Stimulated activated naive CD8-positive, alpha-beta T cell treated with anti-CD3 and anti-CD28 coated beads, Interleukin-15, amount 100 ng/mL, for 72 hours (primary cell): ENCODE data around the gene CLEC4D.
"Not testable (repeated sequence)": the region's sequence is repeated elsewhere in the genome, so short reads cannot be mapped to it uniquely, and the experiment has no call there.

Experiments
- ATAC-seq: fragments of 150-1000 bp; cut with Tn5 transposase; 2 replicates; pipeline ENCODE4 v1.10.0; 2021; ENCODE audit warnings: mild to moderate bottlenecking, moderate library complexity
- DNase-seq, 2 donors: peaks; one replicate each; pipeline ENCODE4 v3.0.0; 2021 to 2022
- H3K27ac Mint-ChIP-seq, 2 donors: one replicate each; pipeline ENCODE4 v1.8.0; 2022; ENCODE audit warnings: mild to moderate bottlenecking in 2 of 2, mixed read lengths in 2 of 2, moderate library complexity in 2 of 2
- H3K27me3 Mint-ChIP-seq: one replicate; pipeline ENCODE4 v1.8.0; 2022; ENCODE audit warnings: mixed read lengths
- H3K4me1 Mint-ChIP-seq: one replicate; pipeline ENCODE4 v1.8.0; 2022; ENCODE audit warnings: mild to moderate bottlenecking, mixed read lengths
- H3K4me3 Mint-ChIP-seq, 2 donors: one replicate each; pipeline ENCODE4 v1.8.0; 2022; ENCODE audit warnings: mild to moderate bottlenecking in 2 of 2, mixed read lengths in 2 of 2, moderate library complexity in 1 of 2
- H3K9me3 Mint-ChIP-seq, 2 donors: one replicate each; pipeline ENCODE4 v1.8.0; 2022; ENCODE audit warnings: mixed read lengths in 2 of 2

CLEC4D gene

GRCh38 chr12:8554451-8555195 is 41.3 kb downstream of the CLEC4D start:
- DNase-seq (no peak), ATAC-seq (no peak)

DNA sequence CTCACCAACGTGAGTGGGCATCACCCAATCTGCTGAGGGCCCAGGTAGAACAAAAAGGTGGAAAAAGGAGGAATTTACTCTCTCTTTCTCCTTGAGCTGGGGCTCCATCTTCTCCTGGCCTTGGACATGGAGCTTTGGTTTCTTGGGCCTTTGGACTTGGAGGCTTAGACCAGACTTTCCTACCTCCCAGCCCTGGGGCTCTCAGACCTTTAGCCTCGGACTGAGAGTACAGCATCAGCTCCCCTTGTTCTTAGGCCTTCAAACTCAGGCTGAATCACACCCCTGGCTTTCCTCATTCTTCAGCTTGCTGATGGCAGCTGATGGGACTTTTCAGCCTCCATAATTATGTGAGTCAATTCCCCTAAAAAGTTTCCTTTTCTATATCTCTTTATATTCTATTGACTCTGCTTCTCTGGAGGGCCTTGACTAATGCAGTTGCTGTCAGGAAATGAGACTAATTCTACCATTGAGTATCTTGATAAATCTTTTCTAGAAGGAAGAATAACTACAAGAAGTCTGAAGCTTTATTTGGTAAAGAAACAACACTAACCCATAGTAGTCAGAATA is 43.3 kb downstream of the CLEC4D start:
- no peaks in the 10 kb centered on the region for H3K9me3 Mint-ChIP-seq
- H3K4me3 Mint-ChIP-seq, result no peak overlapping the region
- peaks cover 5% of the 10 kb centered on the region for H3K4me1 Mint-ChIP-seq
- H3K27me3 Mint-ChIP-seq, result no peaks in the 10 kb centered on the region
- peak; percentile 58 for ATAC-seq
- no peak for DNase-seq
- no peak overlapping the region for H3K27ac Mint-ChIP-seq

More at GRCh38 chr12:8554451-8555195, 41.3 kb downstream of the CLEC4D start:
- no peaks in the 10 kb centered on the region for H3K9me3 Mint-ChIP-seq
- no peak overlapping the region for H3K4me3 Mint-ChIP-seq
- H3K4me1 Mint-ChIP-seq, result peaks cover 5% of the 10 kb centered on the region
- no peak overlapping the region for H3K27ac Mint-ChIP-seq
- H3K27me3 Mint-ChIP-seq, result no peaks in the 10 kb centered on the region

DNA sequence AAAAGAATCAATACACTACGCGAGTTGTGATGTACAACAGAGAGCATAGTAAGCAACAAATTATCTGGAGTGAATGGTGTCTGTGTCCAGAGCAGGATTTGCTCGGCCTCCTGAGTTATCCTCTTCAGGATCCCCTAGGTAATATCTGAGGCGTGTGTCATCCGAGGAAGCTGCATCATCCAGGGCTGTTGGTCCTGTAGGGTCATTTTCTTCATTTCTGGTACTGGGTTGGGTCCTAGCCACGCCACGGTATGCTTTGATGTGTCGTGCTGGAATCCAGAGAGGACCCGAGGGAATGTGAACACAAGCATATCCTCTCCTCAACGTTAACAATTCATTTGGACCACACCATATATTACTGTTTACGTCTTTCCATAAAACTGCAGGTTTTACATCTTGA is 46.4 kb downstream of the CLEC4D start:
- peaks cover 0 to 10% of the 10 kb centered on the region in 2 donors for H3K9me3 Mint-ChIP-seq
- ATAC-seq (no peak), DNase-seq (no peak)
- H3K4me1 Mint-ChIP-seq, result peaks cover 5% of the 10 kb centered on the region
- no peak overlapping the region for H3K4me3 Mint-ChIP-seq
- H3K27me3 Mint-ChIP-seq, result no peaks in the 10 kb centered on the region
- H3K27ac Mint-ChIP-seq, result no peak overlapping the region

DNA sequence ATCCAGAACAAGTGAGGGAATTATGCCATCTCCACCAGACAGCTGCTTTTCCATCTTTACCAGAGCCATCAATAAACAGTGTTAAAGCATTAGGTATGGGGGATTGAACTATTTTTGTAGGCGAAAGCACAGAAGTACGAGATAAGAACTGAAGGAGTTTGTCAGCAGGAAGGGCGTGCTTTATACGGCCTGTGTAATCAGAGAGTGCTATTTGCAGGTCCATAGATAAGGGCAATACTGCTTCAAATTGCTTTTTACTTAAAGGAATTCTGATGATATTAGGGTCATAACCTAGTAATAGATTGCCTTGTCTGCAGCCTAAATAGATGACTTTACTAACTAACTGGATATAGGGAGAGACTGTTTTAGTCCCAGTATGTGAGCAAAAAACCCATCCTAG is 47.7 kb downstream of the CLEC4D start:
- Mint-ChIP-seq H3K27ac (peak overlapping the region in 1 of 2 donors; percentile 60), H3K27me3 (no peaks in the 10 kb centered on the region), H3K4me3 (no peak overlapping the region), H3K4me1 (peaks cover 5% of the 10 kb centered on the region), H3K9me3 (peaks cover 0 to 10% of the 10 kb centered on the region in 2 donors)
- no peak for DNase-seq
- no peak for ATAC-seq

- Mint-ChIP-seq H3K4me1 (no peaks in the 10 kb centered on the region), H3K27ac (no peak overlapping the region), H3K4me3 (no peak overlapping the region), H3K9me3 (peaks cover 0 to 16% of the 10 kb centered on the region in 2 donors), H3K27me3 (no peaks in the 10 kb centered on the region)
- DNase-seq (no peak), ATAC-seq (no peak)
Measured at GRCh38 chr12:8562310-8562709, 49.0 kb downstream of the CLEC4D start.

GRCh38 chr12:8563356-8563755 is 50.1 kb downstream of the CLEC4D start:
- no peaks in the 10 kb centered on the region for H3K4me1 Mint-ChIP-seq

DNA sequence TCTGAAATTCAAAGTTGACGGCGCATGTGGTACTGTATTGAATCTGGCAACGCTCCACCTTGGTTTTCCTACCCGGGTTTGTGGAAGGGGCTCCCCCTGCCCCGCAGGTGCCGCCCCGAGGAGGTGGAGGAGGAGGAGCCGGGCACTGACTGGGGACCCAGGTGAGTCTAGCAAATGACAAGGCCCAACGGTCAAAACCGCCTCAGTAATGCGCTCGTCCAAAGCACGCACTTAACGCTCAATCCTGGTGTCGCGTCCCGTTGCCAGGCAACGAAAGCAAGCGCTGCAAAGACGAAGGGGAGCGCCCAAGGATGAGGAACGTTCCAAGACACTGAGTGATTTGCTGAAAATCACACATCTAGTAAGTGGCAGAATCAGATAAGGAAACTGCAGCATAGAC is 51.4 kb downstream of the CLEC4D start:
- ATAC-seq, result no peak
- no peaks in the 10 kb centered on the region for H3K27me3 Mint-ChIP-seq
- H3K4me3 Mint-ChIP-seq, result no peak overlapping the region
- peaks cover 5 to 19% of the 10 kb centered on the region in 2 donors for H3K9me3 Mint-ChIP-seq
- H3K27ac Mint-ChIP-seq, result no peak overlapping the region
- DNase-seq, result no peak
- H3K4me1 Mint-ChIP-seq, result no peaks in the 10 kb centered on the region

More at GRCh38 chr12:8563356-8563755, 50.1 kb downstream of the CLEC4D start:
- DNase-seq (no peak), ATAC-seq (no peak)
- H3K27ac Mint-ChIP-seq, result no peak overlapping the region
- no peaks in the 10 kb centered on the region for H3K27me3 Mint-ChIP-seq
- no peak overlapping the region for H3K4me3 Mint-ChIP-seq
- peaks cover under 1 to 19% of the 10 kb centered on the region in 2 donors for H3K9me3 Mint-ChIP-seq

GRCh38 chr12:8566052-8566451 is 52.7 kb downstream of the CLEC4D start:
- not testable (repeated sequence) for H3K4me1 Mint-ChIP-seq, H3K27me3 Mint-ChIP-seq, H3K27ac Mint-ChIP-seq, H3K4me3 Mint-ChIP-seq, ATAC-seq, DNase-seq
- H3K9me3 Mint-ChIP-seq, result peaks cover 5 to 19% of the 10 kb centered on the region in 2 donors

DNA sequence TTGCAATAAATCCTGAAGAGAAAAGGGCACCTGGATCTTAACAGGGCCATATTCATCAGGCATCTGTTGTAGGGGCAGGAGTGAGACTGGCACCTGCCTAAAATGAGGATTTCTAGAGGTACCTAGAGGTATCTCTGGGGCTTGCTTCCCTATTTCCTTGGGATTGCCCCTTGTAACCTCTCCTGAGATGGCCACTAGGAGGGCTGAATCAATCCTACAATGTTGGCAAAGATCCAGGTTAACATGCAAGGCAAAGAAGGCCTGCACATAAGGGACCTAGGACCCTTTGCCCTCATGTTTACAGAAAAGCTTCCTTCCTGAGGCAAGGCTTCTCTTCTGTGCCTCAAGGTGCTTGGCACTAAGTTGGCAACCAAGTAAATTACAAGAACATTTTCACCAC is 53.2 kb downstream of the CLEC4D start:
- Mint-ChIP-seq H3K27ac (no peak overlapping the region), H3K4me3 (no peak overlapping the region), H3K4me1 (no peaks in the 10 kb centered on the region), H3K9me3 (peaks cover 5 to 19% of the 10 kb centered on the region in 2 donors), H3K27me3 (no peaks in the 10 kb centered on the region)
- no peak for ATAC-seq
- no peak for DNase-seq
